Measurements from ENCODE around the gene TMEM222. TPM values are rescaled to one million over a fixed set of nuclear protein-coding genes. Genes with fewer than 3 reads are reported as not detected.

The TMEM222 gene
- polyA plus RNA-seq, 1 donor from 2014 or later, result 80.6 TPM

GRCh38 chr1:27298632-27299384 lies 23.2 kb upstream of the TMEM222 start:
- Histone ChIP-seq H4K20me1 (ENCODE audit: insufficient read depth) (no peaks in the 10 kb centered on the region), H3K9me2 (ENCODE audit: insufficient read depth, low read length) (no peaks in the 10 kb centered on the region), H3K9ac (ENCODE audit: low read length) (no peak overlapping the region), H3K79me2 (replicated peaks; ENCODE audit: insufficient read depth, low read length) (no peaks in the 10 kb centered on the region), H3K4me3 (ENCODE audit: low read length) (no peak overlapping the region), H2AFZ (ENCODE audit: low read depth, low read length) (no peak overlapping the region), H3K4me2 (ENCODE audit: low read length) (no peak overlapping the region), H3K27ac (ENCODE audit: low read length) (no peak overlapping the region), H3K9me3 (ENCODE audit: low read length) (no peaks in the 10 kb centered on the region), H3K27me3 (ENCODE audit: insufficient read depth, low read depth, low read length) (no peaks in the 10 kb centered on the region), H3K36me3 (ENCODE audit: insufficient read depth, low read length) (no peaks in the 10 kb centered on the region), H3F3A (ENCODE audit: insufficient read depth, low read length, poor library complexity, severe bottlenecking) (no peaks in the 10 kb centered on the region)
- TF ChIP-seq POLR2AphosphoS5 (IDR thresholded peaks at IDR 0.05) (no peak), CTCF (IDR thresholded peaks at IDR 0.05; ENCODE audit: poor library complexity, severe bottlenecking) (no peak), SMC3 (conservative IDR thresholded peaks at IDR 0.05; ENCODE audit: poor library complexity) (no peak), EZH2 (IDR thresholded peaks at IDR 0.05; ENCODE audit: borderline replicate concordance, insufficient read depth, low read length, poor library complexity, severe bottlenecking) (no peak), MXI1 (conservative IDR thresholded peaks at IDR 0.05; ENCODE audit: poor library complexity, severe bottlenecking) (no peak)
- TF ChIP-seq, protein P1, sequence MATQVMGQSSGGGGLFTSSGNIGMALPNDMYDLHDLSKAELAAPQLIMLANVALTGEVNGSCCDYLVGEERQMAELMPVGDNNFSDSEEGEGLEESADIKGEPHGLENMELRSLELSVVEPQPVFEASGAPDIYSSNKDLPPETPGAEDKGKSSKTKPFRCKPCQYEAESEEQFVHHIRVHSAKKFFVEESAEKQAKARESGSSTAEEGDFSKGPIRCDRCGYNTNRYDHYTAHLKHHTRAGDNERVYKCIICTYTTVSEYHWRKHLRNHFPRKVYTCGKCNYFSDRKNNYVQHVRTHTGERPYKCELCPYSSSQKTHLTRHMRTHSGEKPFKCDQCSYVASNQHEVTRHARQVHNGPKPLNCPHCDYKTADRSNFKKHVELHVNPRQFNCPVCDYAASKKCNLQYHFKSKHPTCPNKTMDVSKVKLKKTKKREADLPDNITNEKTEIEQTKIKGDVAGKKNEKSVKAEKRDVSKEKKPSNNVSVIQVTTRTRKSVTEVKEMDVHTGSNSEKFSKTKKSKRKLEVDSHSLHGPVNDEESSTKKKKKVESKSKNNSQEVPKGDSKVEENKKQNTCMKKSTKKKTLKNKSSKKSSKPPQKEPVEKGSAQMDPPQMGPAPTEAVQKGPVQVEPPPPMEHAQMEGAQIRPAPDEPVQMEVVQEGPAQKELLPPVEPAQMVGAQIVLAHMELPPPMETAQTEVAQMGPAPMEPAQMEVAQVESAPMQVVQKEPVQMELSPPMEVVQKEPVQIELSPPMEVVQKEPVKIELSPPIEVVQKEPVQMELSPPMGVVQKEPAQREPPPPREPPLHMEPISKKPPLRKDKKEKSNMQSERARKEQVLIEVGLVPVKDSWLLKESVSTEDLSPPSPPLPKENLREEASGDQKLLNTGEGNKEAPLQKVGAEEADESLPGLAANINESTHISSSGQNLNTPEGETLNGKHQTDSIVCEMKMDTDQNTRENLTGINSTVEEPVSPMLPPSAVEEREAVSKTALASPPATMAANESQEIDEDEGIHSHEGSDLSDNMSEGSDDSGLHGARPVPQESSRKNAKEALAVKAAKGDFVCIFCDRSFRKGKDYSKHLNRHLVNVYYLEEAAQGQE (IDR thresholded peaks at IDR 0.05; ENCODE audit: borderline replicate concordance), result no peak

- H2AFZ ChIP-seq (ENCODE audit: low read depth, low read length), result no peak overlapping the region
- no peak overlapping the region for H3K4me3 ChIP-seq (ENCODE audit: low read length)
- no peaks in the 10 kb centered on the region for H3K36me3 ChIP-seq (ENCODE audit: insufficient read depth, low read length)
- TF ChIP-seq RAD21 (conservative IDR thresholded peaks at IDR 0.05) (no peak), CTCF (IDR thresholded peaks at IDR 0.05; ENCODE audit: poor library complexity, severe bottlenecking) (no peak)
- no peak overlapping the region for H3K27ac ChIP-seq (ENCODE audit: low read length)
- no peaks in the 10 kb centered on the region for H4K20me1 ChIP-seq (ENCODE audit: insufficient read depth)
- H3K9ac ChIP-seq (ENCODE audit: low read length), result no peak overlapping the region
- H3F3A ChIP-seq (ENCODE audit: insufficient read depth, low read length, poor library complexity, severe bottlenecking), result no peaks in the 10 kb centered on the region
- H3K9me2 ChIP-seq (ENCODE audit: insufficient read depth, low read length), result no peaks in the 10 kb centered on the region
- no peaks in the 10 kb centered on the region for H3K9me3 ChIP-seq (ENCODE audit: low read length)
- H3K79me2 ChIP-seq (replicated peaks; ENCODE audit: insufficient read depth, low read length), result no peaks in the 10 kb centered on the region
- no peaks in the 10 kb centered on the region for H3K27me3 ChIP-seq (ENCODE audit: insufficient read depth, low read depth, low read length)
- H3K4me2 ChIP-seq (ENCODE audit: low read length), result no peak overlapping the region
Measured at GRCh38 chr1:27299385-27300271, 22.3 kb upstream of the TMEM222 start.
